GM13977 (cell line): ENCODE results near the gene AGAP1.

ENCODE experiments used
- DNase-seq: peaks from one replicate; pipeline ENCODE4 v3.0.0; 2012; ENCODE audit warnings: low spot score
- CTCF ChIP-seq: IDR thresholded peaks from 2 replicates; pipeline ENCODE4 v1.5.1; 2012; ENCODE audit warnings: mild to moderate bottlenecking, control low read depth; ENCODE audit not compliant: insufficient read depth; ENCODE audit errors: extremely low read depth, missing control alignments
- in situ Hi-C: fragments of 300-500 bp; cut with MboI; formaldehyde crosslinking; loops from one replicate; pipeline ENCODE4 v1.12.0; 2022; ENCODE audit warnings: low sequenced_read_pairs, low pct_unique_long_range_greater_than_20kb, mixed read lengths, inconsistent platforms; ENCODE audit not compliant: unreplicated experiment

The AGAP1 gene

GRCh38 chr2:236109061-236109460 is 615.2 kb downstream of the AGAP1 start:
- DNase-seq = no peak
- in situ Hi-C loops = no loop called here
- TF ChIP-seq CTCF = no peak

DNA sequence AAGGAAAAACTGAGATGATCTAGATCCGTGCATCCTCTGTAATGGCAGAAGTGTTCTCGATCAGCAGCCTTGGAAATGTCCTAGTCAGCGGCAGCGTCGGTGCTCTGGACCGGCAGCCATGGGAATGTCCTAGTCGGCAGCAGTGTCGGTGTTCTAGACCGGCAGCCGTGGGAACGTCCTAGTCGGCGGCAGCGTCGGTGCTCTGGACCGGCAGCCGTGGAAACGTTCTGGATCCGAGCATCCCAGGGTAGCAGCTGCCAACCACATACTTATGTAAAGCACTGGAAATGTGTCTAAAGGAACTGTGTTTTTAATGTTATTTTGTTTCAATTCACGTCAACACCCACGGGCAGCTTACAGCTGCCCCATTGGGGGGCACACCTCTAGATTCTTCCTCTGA is 615.6 kb downstream of the AGAP1 start:
- no peak for DNase-seq
- in situ Hi-C loops = no loop called here
- TF ChIP-seq CTCF = no peak

GRCh38 chr2:236112466-236112865 is 618.6 kb downstream of the AGAP1 start:
- in situ Hi-C loops = no loop called here
- no peak for DNase-seq
- TF ChIP-seq CTCF = no peak

DNA sequence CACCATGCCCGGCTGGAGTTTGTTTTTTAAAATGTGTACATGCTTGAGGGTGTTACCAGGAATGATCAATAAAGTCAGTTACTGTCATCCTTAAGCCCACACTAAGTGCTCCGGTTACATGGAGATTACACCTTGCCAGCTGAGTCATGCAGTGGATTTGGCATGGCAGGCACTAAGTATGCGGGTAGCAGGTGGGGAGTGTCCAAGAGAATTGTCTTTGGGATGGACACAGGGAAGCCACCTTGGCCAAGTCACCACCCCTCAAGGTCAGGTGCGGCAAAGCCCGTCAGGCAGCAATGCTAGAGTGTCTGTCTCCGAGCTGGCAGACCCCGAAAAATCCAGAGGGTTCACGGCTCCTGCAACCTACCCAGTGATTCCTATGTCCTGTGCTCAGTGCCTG is 619.6 kb downstream of the AGAP1 start:
- in situ Hi-C loops = no loop called here
- TF ChIP-seq CTCF = no peak
- no peak for DNase-seq

DNA sequence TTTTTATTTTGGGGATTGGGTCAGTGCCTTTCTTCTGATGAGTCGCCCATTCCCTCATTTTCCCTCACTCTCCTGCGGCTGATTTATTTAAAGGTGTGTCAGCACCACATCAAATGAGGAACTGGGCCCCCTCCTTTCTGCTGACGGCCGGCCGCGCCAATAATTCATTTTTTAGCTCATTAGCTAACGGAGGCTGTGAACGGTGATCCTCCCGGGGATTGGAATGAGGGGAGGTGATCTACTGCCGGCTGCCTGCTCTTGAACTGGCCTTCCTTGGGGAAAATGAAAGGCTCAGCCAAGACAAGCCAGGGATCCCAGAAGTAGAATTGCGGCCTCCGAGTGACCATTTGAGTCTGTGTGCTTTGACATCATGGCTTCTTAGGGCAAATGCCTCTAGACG is 620.1 kb downstream of the AGAP1 start:
- DNase-seq = no peak
- no peak for TF ChIP-seq CTCF
- in situ Hi-C loops = no loop called here

DNA sequence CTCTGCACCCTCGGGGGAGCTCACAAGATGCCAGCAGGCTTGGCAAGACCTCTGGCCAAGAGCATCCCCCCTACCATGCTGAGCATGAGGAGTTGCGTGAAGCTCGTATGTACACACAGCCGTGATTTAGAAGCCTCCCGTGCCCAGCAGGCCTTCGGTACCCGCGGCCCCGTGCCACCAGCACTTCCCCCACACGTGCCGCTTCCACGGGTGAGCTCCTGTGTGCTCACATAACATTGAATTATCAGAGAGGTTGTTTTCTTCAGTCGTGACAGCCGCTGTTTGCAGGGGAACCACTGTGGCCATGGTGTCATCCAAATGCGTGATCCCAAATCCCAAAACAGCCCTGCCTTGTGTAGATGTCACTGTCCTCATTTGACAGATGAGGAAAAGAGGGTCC is 621.1 kb downstream of the AGAP1 start:
- in situ Hi-C loops = no loop called here
- no peak for DNase-seq
- TF ChIP-seq CTCF = no peak

GRCh38 chr2:236117401-236117800 is 623.6 kb downstream of the AGAP1 start:
- in situ Hi-C loops = no loop called here
- DNase-seq = no peak
- no peak for TF ChIP-seq CTCF
